DOHH2 (cell line): ENCODE results near the gene SPTBN4.

Experiments used
- H3F3A ChIP-seq: fragments of 200-600 bp; sonication (generic), shearing (Covaris generic); 2 replicates; pipeline ENCODE4 v1.6.0; 2016; ENCODE audit warnings: antibody characterized with exemption, mild to moderate bottlenecking; ENCODE audit not compliant: control insufficient read depth, insufficient read depth
- H3K27ac ChIP-seq: fragments of 200-600 bp; sonication (generic); 2 replicates; pipeline ENCODE4 v1.5.1; 2014; ENCODE audit warnings: low read depth, mild to moderate bottlenecking, low read length, moderate library complexity
- H3K27me3 ChIP-seq: fragments of 200-600 bp; sonication (generic); 2 replicates; pipeline ENCODE4 v1.6.1; 2014; ENCODE audit warnings: mild to moderate bottlenecking, low read length, mixed read lengths; ENCODE audit not compliant: control insufficient read depth
- H3K36me3 ChIP-seq: fragments of 200-600 bp; sonication (generic); 2 replicates; pipeline ENCODE4 v1.6.1; 2014; ENCODE audit warnings: mild to moderate bottlenecking, low read length, moderate library complexity, mixed read lengths; ENCODE audit not compliant: control insufficient read depth
- H3K4me1 ChIP-seq: fragments of 200-600 bp; sonication (generic); 2 replicates; pipeline ENCODE4 v1.6.1; 2014; ENCODE audit warnings: mild to moderate bottlenecking, low read length, mixed read lengths; ENCODE audit not compliant: control insufficient read depth
- H3K4me2 ChIP-seq: fragments of 200-600 bp; sonication (generic); 2 replicates; pipeline ENCODE4 v1.6.0; 2014; ENCODE audit warnings: mild to moderate bottlenecking, low read length, moderate library complexity
- H3K4me3 ChIP-seq: fragments of 200-600 bp; sonication (generic); 2 replicates; pipeline ENCODE4 v1.5.1; 2014; ENCODE audit warnings: mild to moderate bottlenecking, low read length, mixed read lengths
- H3K79me2 ChIP-seq: fragments of 200-600 bp; sonication (generic); 2 replicates; pipeline ENCODE4 v1.6.1; 2014; ENCODE audit warnings: mild to moderate bottlenecking, low read length, mixed read lengths; ENCODE audit not compliant: control insufficient read depth
- H3K9me2 ChIP-seq: fragments of 200-600 bp; sonication (generic); replicated peaks from 2 replicates; pipeline ENCODE4 v1.6.1; 2014; ENCODE audit warnings: mild to moderate bottlenecking, low read length, mixed read lengths; ENCODE audit not compliant: control insufficient read depth
- H3K9me3 ChIP-seq: fragments of 200-600 bp; sonication (generic); 2 replicates; pipeline ENCODE4 v1.6.1; 2014; ENCODE audit warnings: antibody characterized with exemption, low read length, mixed read lengths; ENCODE audit not compliant: control insufficient read depth, insufficient read depth
- H4K20me1 ChIP-seq: fragments of 200-600 bp; sonication (generic); 2 replicates; pipeline ENCODE4 v1.6.0; 2014; ENCODE audit warnings: low read depth, mild to moderate bottlenecking, antibody characterized with exemption, low read length, moderate library complexity; ENCODE audit not compliant: control insufficient read depth, insufficient read depth
- CTCF ChIP-seq: fragments of 200-600 bp; sonication (generic); IDR thresholded peaks from one replicate; pipeline ENCODE4 v1.5.1; 2014; ENCODE audit warnings: antibody characterized with exemption, mild to moderate bottlenecking, low read depth, low read length; ENCODE audit not compliant: poor library complexity, severe bottlenecking
- EZH2phosphoT487 ChIP-seq: fragments of 200-600 bp; sonication (generic); IDR thresholded peaks from 2 replicates; pipeline ENCODE4 v1.6.1; 2017; ENCODE audit warnings: borderline replicate concordance, mild to moderate bottlenecking, antibody characterized with exemption, low read length, moderate library complexity, mixed read lengths

Gene SPTBN4

GRCh38 chr19:40603071-40603388 lies 136.2 kb downstream of the SPTBN4 start:
- H3F3A ChIP-seq, result peaks cover 18% of the 10 kb centered on the region
- H3K27ac ChIP-seq, result no peak overlapping the region
- H3K4me3 ChIP-seq, result peak overlapping the region; percentile 63

GRCh38 chr19:40603389-40604170 lies 136.8 kb downstream of the SPTBN4 start:
- H3K79me2 ChIP-seq, result no peaks in the 10 kb centered on the region
- H3K9me2 ChIP-seq, result no peaks in the 10 kb centered on the region
- H3K9me3 ChIP-seq, result no peaks in the 10 kb centered on the region
- peaks cover 18% of the 10 kb centered on the region for H3F3A ChIP-seq
- peaks cover 8% of the 10 kb centered on the region; the same call in 1 of the 2 replicates for H4K20me1 ChIP-seq
- H3K4me3 ChIP-seq, result peak overlapping the region; percentile 63
- TF ChIP-seq EZH2phosphoT487 (no peak), CTCF (no peak)
- peaks cover 40% of the 10 kb centered on the region for H3K27me3 ChIP-seq
- H3K4me2 ChIP-seq, result peak overlapping the region; percentile 90
- no peak overlapping the region for H3K27ac ChIP-seq
- no peaks in the 10 kb centered on the region for H3K36me3 ChIP-seq
- peaks cover 73% of the 10 kb centered on the region for H3K4me1 ChIP-seq

More at GRCh38 chr19:40603071-40603388, 136.2 kb downstream of the SPTBN4 start:
- Histone ChIP-seq H3K79me2 (no peaks in the 10 kb centered on the region), H3K4me2 (peak overlapping the region; percentile 90), H4K20me1 (peaks cover 8% of the 10 kb centered on the region; the same call in 1 of the 2 replicates), H3K9me2 (no peaks in the 10 kb centered on the region), H3K27me3 (peaks cover 44% of the 10 kb centered on the region), H3K9me3 (no peaks in the 10 kb centered on the region), H3K4me1 (peaks cover 78% of the 10 kb centered on the region), H3K36me3 (no peaks in the 10 kb centered on the region)
- TF ChIP-seq EZH2phosphoT487 (no peak), CTCF (no peak)

- Histone ChIP-seq H3K4me2 (peak overlapping the region; percentile 90), H3K4me1 (peaks cover 72% of the 10 kb centered on the region)
Measured at GRCh38 chr19:40604171-40604646, 137.4 kb downstream of the SPTBN4 start.

More at GRCh38 chr19:40604171-40604646, 137.4 kb downstream of the SPTBN4 start:
- H3K36me3 ChIP-seq, result no peaks in the 10 kb centered on the region
- H3K9me2 ChIP-seq, result no peaks in the 10 kb centered on the region
- peaks cover 18% of the 10 kb centered on the region for H3F3A ChIP-seq
- H3K27me3 ChIP-seq, result peaks cover 35% of the 10 kb centered on the region
- no peaks in the 10 kb centered on the region for H3K9me3 ChIP-seq
- H4K20me1 ChIP-seq, result peaks cover 6% of the 10 kb centered on the region; the same call in 1 of the 2 replicates
- H3K79me2 ChIP-seq, result no peaks in the 10 kb centered on the region
- TF ChIP-seq CTCF, result no peak
- TF ChIP-seq EZH2phosphoT487, result no peak
- peak overlapping the region; percentile 63 for H3K4me3 ChIP-seq
- no peak overlapping the region for H3K27ac ChIP-seq
